H1 (cell line): ENCODE measurements around the gene RAD18. TPM values are rescaled to one million over a fixed set of nuclear protein-coding genes. Genes with fewer than 3 reads are reported as not detected.

Experiments
- CTCF ChIA-PET: fragments of 300-600 bp; sonication (Branson Sonifier 250); formaldehyde crosslinking; loops from one replicate; lab custom pipeline; 2021; ENCODE audit not compliant: partially characterized antibody; lab: Charles Lee
- POLR2A ChIA-PET: fragments of 300-600 bp; sonication (Branson Sonifier 250); formaldehyde crosslinking; loops from one replicate; lab custom pipeline; 2021; ENCODE audit warnings: inconsistent platforms; ENCODE audit not compliant: partially characterized antibody; lab: Charles Lee
- DNase-seq, 2 experiments: peaks; one replicate each; pipeline versions ENCODE4 v3.0.0 to v3.0.0-alpha.2; 2010 to 2022; ENCODE audit warnings: low spot score in 2 of 2, low read depth in 1 of 2, mixed read lengths in 1 of 2
- FAIRE-seq: peaks from 2 replicates; lab custom pipeline; 2011; peaks lifted over from hg19 to GRCh38; lab: Jason Lieb, UNC
- H2AFZ ChIP-seq: 2 replicates; pipeline ENCODE4 v1.8.1; 2012; ENCODE audit warnings: low read length, inconsistent platforms
- H2AK5ac ChIP-seq: 2 replicates; pipeline ENCODE4 v1.6.1; 2013; ENCODE audit warnings: low read depth, low read length
- H2BK120ac ChIP-seq: replicated peaks from 2 replicates; pipeline ENCODE3; 2013; ENCODE audit warnings: low read depth, low read length, inconsistent platforms
- H2BK12ac ChIP-seq: 2 replicates; pipeline ENCODE4 v1.6.1; 2013; ENCODE audit warnings: low read depth, low read length
- H2BK15ac ChIP-seq: 2 replicates; pipeline ENCODE4 v1.6.1; 2013; ENCODE audit warnings: low read length
- H2BK20ac ChIP-seq: 2 replicates; pipeline ENCODE4 v1.6.1; 2013; ENCODE audit warnings: low read length
- H2BK5ac ChIP-seq: 2 replicates; pipeline ENCODE4 v1.6.1; 2013; ENCODE audit warnings: low read depth, low read length
- H3K14ac ChIP-seq: 2 replicates; pipeline ENCODE4 v1.6.1; 2013; ENCODE audit warnings: inconsistent platforms; ENCODE audit not compliant: insufficient read length
- H3K18ac ChIP-seq: 2 replicates; pipeline ENCODE4 v1.6.1; 2013; ENCODE audit warnings: low read length; ENCODE audit errors: extremely low read depth
- H3K23ac ChIP-seq: 2 replicates; pipeline ENCODE4 v1.6.1; 2013; ENCODE audit warnings: inconsistent platforms; ENCODE audit not compliant: insufficient read length
- H3K23me2 ChIP-seq: 2 replicates; pipeline ENCODE4 v1.6.1; 2013; ENCODE audit warnings: low read depth, low read length
- H3K27ac ChIP-seq: 2 replicates; pipeline ENCODE4 v1.6.1; 2011; ENCODE audit warnings: low read depth, low read length, inconsistent platforms
- H3K27me3 ChIP-seq, 4 experiments: replicated peaks in 1 of 4; 1 replicate in 1 of 4; 2 replicates in 3 of 4; pipeline versions ENCODE4 v1.6.1 to v1.8.1; 2011 to 2013; ENCODE audit warnings: low read length in 3 of 4, mild to moderate bottlenecking in 3 of 4, inconsistent platforms in 2 of 4, mixed read lengths in 2 of 4, moderate library complexity in 1 of 4; ENCODE audit not compliant: control insufficient read depth in 3 of 4, insufficient read depth in 3 of 4; ENCODE audit errors: extremely low read depth in 1 of 4
- H3K36me3 ChIP-seq, 4 experiments: 2 replicates each; pipeline versions ENCODE4 v1.6.1 to v1.8.1; 2011 to 2013; ENCODE audit warnings: mild to moderate bottlenecking in 4 of 4, low read length in 3 of 4, moderate library complexity in 2 of 4, control low read depth in 1 of 4, inconsistent platforms in 1 of 4; ENCODE audit not compliant: insufficient read depth in 4 of 4, control insufficient read depth in 2 of 4
- H3K4ac ChIP-seq: replicated peaks from 2 replicates; pipeline ENCODE3; 2013; ENCODE audit warnings: low read length, low read depth, mixed read lengths, inconsistent platforms; ENCODE audit not compliant: insufficient read length
- H3K4me1 ChIP-seq, 4 experiments: replicated peaks in 1 of 4; 1 replicate in 1 of 4; 2 replicates in 3 of 4; pipeline versions ENCODE4 v1.6.1 to v1.8.1; 2011 to 2013; ENCODE audit warnings: low read length in 3 of 4, inconsistent platforms in 2 of 4, mixed read lengths in 1 of 4; ENCODE audit not compliant: insufficient read depth in 4 of 4, control insufficient read depth in 3 of 4
- H3K4me2 ChIP-seq, 2 experiments: 2 replicates each; pipeline versions ENCODE4 v1.6.1 to v1.8.1; 2011 to 2013; ENCODE audit warnings: low read depth in 2 of 2, low read length in 2 of 2, control low read depth in 1 of 2, inconsistent platforms in 1 of 2, mild to moderate bottlenecking in 1 of 2; ENCODE audit not compliant: insufficient read depth in 1 of 2
- H3K4me3 ChIP-seq, 4 experiments: fragments of 200-600, 300-600 bp in 1 of 4; sonication (generic), shearing (Covaris generic), sonication (Bioruptor Twin) in 1 of 4; 2 replicates each; pipeline versions ENCODE4 v1.5.1 to v1.8.1; 2011 to 2016; ENCODE audit warnings: low read length in 4 of 4, low read depth in 3 of 4, control low read depth in 2 of 4, inconsistent platforms in 2 of 4, mild to moderate bottlenecking in 2 of 4, mixed read lengths in 1 of 4, moderate library complexity in 1 of 4; ENCODE audit not compliant: insufficient read depth in 2 of 4; ENCODE audit errors: extremely low read depth in 1 of 4
- H3K56ac ChIP-seq: replicated peaks from 2 replicates; pipeline ENCODE3; 2013; ENCODE audit warnings: low read depth, mild to moderate bottlenecking, mixed read lengths, low read length, inconsistent platforms; ENCODE audit not compliant: insufficient read length
- H3K79me1 ChIP-seq: 2 replicates; pipeline ENCODE4 v1.6.1; 2013; ENCODE audit warnings: low read depth, low read length, control low read depth
- H3K79me2 ChIP-seq, 2 experiments: 2 replicates each; pipeline versions ENCODE4 v1.6.1 to v1.8.1; 2012 to 2013; ENCODE audit warnings: low read length in 2 of 2, mild to moderate bottlenecking in 2 of 2, inconsistent platforms in 1 of 2; ENCODE audit not compliant: insufficient read depth in 2 of 2, control insufficient read depth in 1 of 2
- H3K9ac ChIP-seq, 4 experiments: replicated peaks in 1 of 4; 1 replicate in 1 of 4; 2 replicates in 3 of 4; pipeline versions ENCODE4 v1.6.1 to v1.8.1; 2011 to 2013; ENCODE audit warnings: low read depth in 3 of 4, low read length in 3 of 4, control low read depth in 2 of 4, mild to moderate bottlenecking in 2 of 4, moderate library complexity in 2 of 4, inconsistent platforms in 1 of 4; ENCODE audit errors: extremely low read depth in 1 of 4
- H3K9me3 ChIP-seq, 2 experiments: 2 replicates each; pipeline versions ENCODE4 v1.6.1 to v1.8.1; 2012 to 2013; ENCODE audit warnings: mild to moderate bottlenecking in 2 of 2, moderate library complexity in 2 of 2, control low read depth in 1 of 2, inconsistent platforms in 1 of 2, low read depth in 1 of 2, low read length in 1 of 2, mixed read lengths in 1 of 2; ENCODE audit not compliant: insufficient read depth in 2 of 2
- H4K20me1 ChIP-seq, 2 experiments: replicated peaks in 1 of 2; 2 replicates each; pipeline versions ENCODE3 to v1.8.1; 2011 to 2013; ENCODE audit warnings: inconsistent platforms in 2 of 2, low read length in 2 of 2, mild to moderate bottlenecking in 1 of 2; ENCODE audit not compliant: insufficient read depth in 2 of 2, control insufficient read depth in 1 of 2
- H4K5ac ChIP-seq: 2 replicates; pipeline ENCODE4 v1.6.1; 2013; ENCODE audit warnings: low read length, low read depth, mixed read lengths, inconsistent platforms; ENCODE audit not compliant: insufficient read length
- H4K8ac ChIP-seq: 2 replicates; pipeline ENCODE4 v1.8.0; 2013; ENCODE audit warnings: mild to moderate bottlenecking, moderate library complexity, low read length, inconsistent platforms; ENCODE audit not compliant: insufficient read depth; ENCODE audit errors: extremely low read depth
- H4K91ac ChIP-seq: replicated peaks from 2 replicates; pipeline ENCODE3; 2013; ENCODE audit warnings: low read length, mixed read lengths, inconsistent platforms; ENCODE audit not compliant: insufficient read length
- CBX5 ChIP-seq: fragments of 300-800, 300-1000 bp; sonication (generic); IDR thresholded peaks from 2 replicates; pipeline ENCODE4 v1.7.1; 2016; ENCODE audit warnings: antibody characterized with exemption, low read length, low read depth
- RBBP5 ChIP-seq: IDR thresholded peaks from 2 replicates; pipeline ENCODE4 v1.7.1; 2012; ENCODE audit warnings: low read depth, mild to moderate bottlenecking, inconsistent platforms, low read length, moderate library complexity, borderline replicate concordance
- RNF2 ChIP-seq: fragments of 200-900, 300-1000 bp; sonication (generic); IDR thresholded peaks from 2 replicates; pipeline ENCODE4 v1.7.1; 2016; ENCODE audit warnings: borderline replicate concordance, low read depth, mild to moderate bottlenecking, antibody characterized with exemption, low read length; ENCODE audit not compliant: poor library complexity, severe bottlenecking; ENCODE audit errors: missing control alignments
- RXRA ChIP-seq: IDR thresholded peaks from 2 replicates; pipeline ENCODE4 v1.6.1; 2011; ENCODE audit warnings: low read depth, mild to moderate bottlenecking, low read length, moderate library complexity; ENCODE audit not compliant: insufficient read depth
- TAF1 ChIP-seq: IDR thresholded peaks from 2 replicates; pipeline ENCODE4 v1.6.1; 2011; ENCODE audit warnings: mild to moderate bottlenecking, low read depth, low read length
- WGBS, 2 experiments: shearing (Covaris generic) in 1 of 2; methylation state at CpG; one replicate each; pipeline versions ENCODE4 v1.1.6 to v1.1.7; 2013 to 2015; ENCODE audit warnings: low lambda C conversion rate in 2 of 2, mixed read lengths in 2 of 2, inconsistent platforms in 1 of 2, low coverage in 1 of 2, missing lambda C conversion rate in 1 of 2; ENCODE audit not compliant: insufficient replicate concordance in 2 of 2, insufficient coverage in 1 of 2, insufficient read length in 1 of 2; ENCODE audit errors: extremely low coverage in 1 of 2, missing lambda C conversion rate in 1 of 2; 5-methylcytosine and 5-hydroxymethylcytosine counted together
- polyA plus RNA-seq, 7 experiments: library from polyadenylated mRNA; depleted of rRNA in 3 of 7; stranded (reverse) in 5 of 7; unstranded in 2 of 7; fragments of >200 nt in 5 of 7; fragments of 200-250 nt in 2 of 7; gene quantifications; 1 replicate in 5 of 7; 2 replicates in 1 of 7; 4 replicates in 1 of 7; pipeline versions ENCODE4 v1.2.1 to v1.2.3, GENCODE V29; 2011 to 2013; ENCODE audit warnings: missing spikeins in 2 of 7, mixed read lengths in 2 of 7
- total RNA-seq: library from RNA; stranded (reverse); fragmentation: NEBNext Ultra II Directional; extraction: Animal tissue kit (Norgen Biotek cat#: 25700); gene quantifications from 2 replicates; pipeline ENCODE4 v1.2.1, GENCODE V29; 2021

The RAD18 gene
- total and polyA plus RNA-seq, 2 of the 8 experiments (the other 6 are each of a cell fraction or from before 2014, with no cell fraction given), result 13.0 to 23.2 TPM

GRCh38 chr3:8853081-8853480, 110.2 kb downstream of the RAD18 start:
- no peak overlapping the region for H3K27ac ChIP-seq
- no peaks in the 10 kb centered on the region for H4K20me1 ChIP-seq
- H3K4me1 ChIP-seq, result no peaks in the 10 kb centered on the region
- no peak for DNase-seq
- H4K5ac ChIP-seq, result no peak overlapping the region
- no peaks in the 10 kb centered on the region for H3K9me3 ChIP-seq
- H2BK5ac ChIP-seq, result no peak overlapping the region
- 88% methylated on average over 5 of the region's 5 CpGs; no CpG with 5 or more reads in 1 of the 2 experiments for WGBS, 2 experiments
- TF ChIP-seq RNF2 (no peak), RBBP5 (no peak), CBX5 (no peak), RXRA (no peak), TAF1 (no peak)
- TF ChIP-seq, all 59 proteins: peak for 0
- Histone ChIP-seq H3K79me2 (no peaks in the 10 kb centered on the region), H2BK15ac (no peak overlapping the region), H2BK12ac (no peak overlapping the region), H2AFZ (no peak overlapping the region), H3K18ac (no peak overlapping the region), H4K8ac (no peak overlapping the region), H3K4me3 (no peak overlapping the region), H3K23me2 (no peaks in the 10 kb centered on the region), H3K36me3 (no peaks in the 10 kb centered on the region), H3K23ac (no peak overlapping the region), H4K91ac (no peak overlapping the region), H3K79me1 (no peaks in the 10 kb centered on the region), H2BK20ac (no peak overlapping the region), H3K4me2 (no peak overlapping the region), H3K4ac (no peak overlapping the region), H3K56ac (no peak overlapping the region), H2BK120ac (no peak overlapping the region), H3K14ac (no peak overlapping the region), H3K9ac (no peak overlapping the region), H3K27me3 (no peaks in the 10 kb centered on the region), H2AK5ac (no peak overlapping the region)
- ChIA-PET CTCF (interaction anchor here (0.6 to 1.7 kb wide), 4 partner anchors 21 to 191 kb away, joined by 3 to 4 read pairs (median 3); partner anchors contain the start of gene OXTR), POLR2A (no interaction called here)
- no peak for FAIRE-seq
